Measurements from ENCODE around the gene PCYT1A. TPM values are rescaled to one million over a fixed set of nuclear protein-coding genes. Genes with fewer than 3 reads are reported as not detected.

The PCYT1A gene
- total and polyA plus RNA-seq, 2 of the 13 experiments (the other 11 are each of a cell fraction or from before 2014, with no cell fraction given), result 26.4 to 45.3 TPM

DNA sequence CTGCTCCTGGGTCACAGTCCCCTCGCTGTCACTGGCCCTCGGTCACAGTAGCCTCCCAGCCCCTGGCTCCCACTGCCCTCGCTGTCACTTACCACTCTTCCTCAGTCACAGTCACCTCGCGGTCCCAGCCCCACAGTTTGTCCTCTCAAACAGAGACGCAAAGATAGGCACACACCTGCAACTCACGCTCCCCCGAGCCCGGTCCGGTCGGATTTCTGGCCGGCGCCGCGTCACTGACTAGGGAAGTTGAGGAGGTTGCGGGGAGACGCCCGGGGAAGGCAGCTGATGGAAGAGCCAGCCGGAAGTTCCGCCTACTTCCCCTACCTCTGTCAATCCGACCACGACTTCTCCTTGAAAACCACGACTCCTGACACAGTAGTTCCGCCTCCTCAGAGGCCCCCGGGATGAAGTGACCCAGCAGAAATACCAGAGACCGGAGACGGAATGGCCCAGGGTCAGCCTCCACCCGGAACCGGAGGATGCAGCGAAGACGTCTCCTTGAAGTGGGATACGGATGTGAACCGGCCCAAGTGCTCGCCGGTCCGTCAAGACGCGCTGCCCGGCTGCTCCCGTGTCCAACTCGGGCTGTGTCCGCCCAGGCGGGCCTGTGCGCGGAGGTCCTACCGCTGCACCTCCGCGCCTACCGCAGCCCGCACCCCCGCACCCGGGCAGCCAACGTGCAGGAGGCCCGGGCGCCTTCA lies at the start of gene PCYT1A (continued):
- TF ChIP-seq, protein P1, sequence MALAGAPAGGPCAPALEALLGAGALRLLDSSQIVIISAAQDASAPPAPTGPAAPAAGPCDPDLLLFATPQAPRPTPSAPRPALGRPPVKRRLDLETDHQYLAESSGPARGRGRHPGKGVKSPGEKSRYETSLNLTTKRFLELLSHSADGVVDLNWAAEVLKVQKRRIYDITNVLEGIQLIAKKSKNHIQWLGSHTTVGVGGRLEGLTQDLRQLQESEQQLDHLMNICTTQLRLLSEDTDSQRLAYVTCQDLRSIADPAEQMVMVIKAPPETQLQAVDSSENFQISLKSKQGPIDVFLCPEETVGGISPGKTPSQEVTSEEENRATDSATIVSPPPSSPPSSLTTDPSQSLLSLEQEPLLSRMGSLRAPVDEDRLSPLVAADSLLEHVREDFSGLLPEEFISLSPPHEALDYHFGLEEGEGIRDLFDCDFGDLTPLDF (CRISPR knock-in tag; IDR thresholded peaks at IDR 0.05), result no peak
- TF ChIP-seq ZNF569 (CRISPR knock-in tag; IDR thresholded peaks at IDR 0.05; ENCODE audit: borderline replicate concordance) (no peak), ZNF12 (CRISPR knock-in tag; IDR thresholded peaks at IDR 0.05) (peak; percentile 51; the same call in 1 of the 2 replicates), IRF2 (CRISPR knock-in tag; IDR thresholded peaks at IDR 0.05) (peak; percentile 44; the same call in 1 of the 2 replicates), ZNF235 (CRISPR knock-in tag; IDR thresholded peaks at IDR 0.05; ENCODE audit: borderline replicate concordance) (no peak; the same call in 1 of the 2 replicates), ZSCAN22 (CRISPR knock-in tag; IDR thresholded peaks at IDR 0.05) (no peak), PHF21A (CRISPR knock-in tag; IDR thresholded peaks at IDR 0.05) (peak; percentile 81), ZNF781 (CRISPR knock-in tag; IDR thresholded peaks at IDR 0.05; ENCODE audit: borderline replicate concordance, not compliant biosample characterization) (peak; percentile 85), TEAD2 (CRISPR knock-in tag; IDR thresholded peaks at IDR 0.05) (no peak), SKI (IDR thresholded peaks at IDR 0.05; ENCODE audit: partially characterized antibody) (peak; percentile 8), ZNF709 (CRISPR knock-in tag; IDR thresholded peaks at IDR 0.05) (no peak), ZNF720 (CRISPR knock-in tag; IDR thresholded peaks at IDR 0.05) (no peak), ZBTB3 (CRISPR knock-in tag; IDR thresholded peaks at IDR 0.05; ENCODE audit: borderline replicate concordance, low read depth) (peak; percentile 33; the same call in 1 of the 2 replicates), SNAPC2 (CRISPR knock-in tag; IDR thresholded peaks at IDR 0.05) (peak; percentile 46; the same call in 1 of the 2 replicates), ZNF780A (CRISPR knock-in tag; IDR thresholded peaks at IDR 0.05) (peak; percentile 94), ZFYVE20 (CRISPR knock-in tag; IDR thresholded peaks at IDR 0.05; ENCODE audit: borderline replicate concordance, low read depth) (no peak), PHF20 (CRISPR knock-in tag; IDR thresholded peaks at IDR 0.05) (peak; percentile 90), FOXC1 (CRISPR knock-in tag; IDR thresholded peaks at IDR 0.05; ENCODE audit: borderline replicate concordance) (peak; percentile 33; the same call in 1 of the 2 replicates), ZNF7 (CRISPR knock-in tag; IDR thresholded peaks at IDR 0.05) (no peak), ZNF329 (CRISPR knock-in tag; IDR thresholded peaks at IDR 0.05; ENCODE audit: low read depth) (no peak; the same call in 1 of the 2 replicates), POGZ (CRISPR knock-in tag; IDR thresholded peaks at IDR 0.05) (peak; percentile 65), ZNF674 (CRISPR knock-in tag; IDR thresholded peaks at IDR 0.05; ENCODE audit: low read depth) (0 out of 2 replicates have a peak, but pooled peaks have one; percentile 64)
- TF ChIP-seq, protein P2, sequence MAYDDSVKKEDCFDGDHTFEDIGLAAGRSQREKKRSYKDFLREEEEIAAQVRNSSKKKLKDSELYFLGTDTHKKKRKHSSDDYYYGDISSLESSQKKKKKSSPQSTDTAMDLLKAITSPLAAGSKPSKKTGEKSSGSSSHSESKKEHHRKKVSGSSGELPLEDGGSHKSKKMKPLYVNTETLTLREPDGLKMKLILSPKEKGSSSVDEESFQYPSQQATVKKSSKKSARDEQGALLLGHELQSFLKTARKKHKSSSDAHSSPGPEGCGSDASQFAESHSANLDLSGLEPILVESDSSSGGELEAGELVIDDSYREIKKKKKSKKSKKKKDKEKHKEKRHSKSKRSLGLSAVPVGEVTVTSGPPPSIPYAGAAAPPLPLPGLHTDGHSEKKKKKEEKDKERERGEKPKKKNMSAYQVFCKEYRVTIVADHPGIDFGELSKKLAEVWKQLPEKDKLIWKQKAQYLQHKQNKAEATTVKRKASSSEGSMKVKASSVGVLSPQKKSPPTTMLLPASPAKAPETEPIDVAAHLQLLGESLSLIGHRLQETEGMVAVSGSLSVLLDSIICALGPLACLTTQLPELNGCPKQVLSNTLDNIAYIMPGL (CRISPR knock-in tag; IDR thresholded peaks at IDR 0.05; ENCODE audit: borderline replicate concordance in 1 of 2, low read depth in 1 of 2), result peak; percentile 69 to 94; a peak in 3 of 4 replicates
- TF ChIP-seq, protein P3, sequence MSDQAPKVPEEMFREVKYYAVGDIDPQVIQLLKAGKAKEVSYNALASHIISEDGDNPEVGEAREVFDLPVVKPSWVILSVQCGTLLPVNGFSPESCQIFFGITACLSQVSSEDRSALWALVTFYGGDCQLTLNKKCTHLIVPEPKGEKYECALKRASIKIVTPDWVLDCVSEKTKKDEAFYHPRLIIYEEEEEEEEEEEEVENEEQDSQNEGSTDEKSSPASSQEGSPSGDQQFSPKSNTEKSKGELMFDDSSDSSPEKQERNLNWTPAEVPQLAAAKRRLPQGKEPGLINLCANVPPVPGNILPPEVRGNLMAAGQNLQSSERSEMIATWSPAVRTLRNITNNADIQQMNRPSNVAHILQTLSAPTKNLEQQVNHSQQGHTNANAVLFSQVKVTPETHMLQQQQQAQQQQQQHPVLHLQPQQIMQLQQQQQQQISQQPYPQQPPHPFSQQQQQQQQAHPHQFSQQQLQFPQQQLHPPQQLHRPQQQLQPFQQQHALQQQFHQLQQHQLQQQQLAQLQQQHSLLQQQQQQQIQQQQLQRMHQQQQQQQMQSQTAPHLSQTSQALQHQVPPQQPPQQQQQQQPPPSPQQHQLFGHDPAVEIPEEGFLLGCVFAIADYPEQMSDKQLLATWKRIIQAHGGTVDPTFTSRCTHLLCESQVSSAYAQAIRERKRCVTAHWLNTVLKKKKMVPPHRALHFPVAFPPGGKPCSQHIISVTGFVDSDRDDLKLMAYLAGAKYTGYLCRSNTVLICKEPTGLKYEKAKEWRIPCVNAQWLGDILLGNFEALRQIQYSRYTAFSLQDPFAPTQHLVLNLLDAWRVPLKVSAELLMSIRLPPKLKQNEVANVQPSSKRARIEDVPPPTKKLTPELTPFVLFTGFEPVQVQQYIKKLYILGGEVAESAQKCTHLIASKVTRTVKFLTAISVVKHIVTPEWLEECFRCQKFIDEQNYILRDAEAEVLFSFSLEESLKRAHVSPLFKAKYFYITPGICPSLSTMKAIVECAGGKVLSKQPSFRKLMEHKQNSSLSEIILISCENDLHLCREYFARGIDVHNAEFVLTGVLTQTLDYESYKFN (CRISPR knock-in tag; conservative IDR thresholded peaks at IDR 0.05), result peak; percentile 68
